CD4-positive, alpha-beta memory T cell (primary cell): ENCODE data around the gene RCN1. TPM values are rescaled to one million over a fixed set of nuclear protein-coding genes. Genes with fewer than 3 reads are reported as not detected.

ENCODE experiments used
- CTCF ChIA-PET: fragments of 350-600 bp; sonication (Branson Sonifier 250); formaldehyde crosslinking; loops from one replicate; lab custom pipeline; 2021; ENCODE audit warnings: inconsistent platforms; ENCODE audit not compliant: partially characterized antibody; lab: Charles Lee
- POLR2A ChIA-PET: fragments of 350-600 bp; sonication (Branson Sonifier 250); formaldehyde crosslinking; loops from one replicate; lab custom pipeline; 2021; ENCODE audit not compliant: partially characterized antibody; lab: Charles Lee
- DNase-seq, 5 donors: peaks; one replicate each; pipeline versions ENCODE4 v3.0.0 to v3.0.0-alpha.2; 2020 to 2022; ENCODE audit warnings: mixed read lengths in 1 of 5
- H3K27ac ChIP-seq: one replicate; pipeline ENCODE4 v1.7.0; 2013; ENCODE audit warnings: low read depth, low read length
- H3K27me3 ChIP-seq: 2 replicates; pipeline ENCODE4 v1.7.0; 2013; ENCODE audit warnings: mild to moderate bottlenecking, low read length, moderate library complexity; ENCODE audit not compliant: insufficient read depth
- H3K36me3 ChIP-seq: 2 replicates; pipeline ENCODE4 v1.7.0; 2013; ENCODE audit warnings: mild to moderate bottlenecking, low read length, moderate library complexity; ENCODE audit not compliant: insufficient read depth
- H3K4me1 ChIP-seq: 2 replicates; pipeline ENCODE4 v1.7.0; 2013; ENCODE audit warnings: mild to moderate bottlenecking, low read length, moderate library complexity; ENCODE audit not compliant: insufficient read depth
- H3K4me3 ChIP-seq, 2 donors: one replicate each; pipeline ENCODE4 v1.7.0; 2013; ENCODE audit warnings: low read length in 2 of 2, mild to moderate bottlenecking in 1 of 2
- H3K9me3 ChIP-seq, 2 donors: one replicate each; pipeline ENCODE4 v1.7.0; 2013; ENCODE audit warnings: low read length in 2 of 2, control low read depth in 1 of 2; ENCODE audit not compliant: control insufficient read depth in 1 of 2
- H3K27ac Mint-ChIP-seq, 7 donors: one replicate each; pipeline ENCODE4 v1.8.0; 2020 to 2021; ENCODE audit warnings: mixed read lengths in 7 of 7, mild to moderate bottlenecking in 6 of 7, inconsistent platforms in 3 of 7, moderate library complexity in 3 of 7
- H3K27me3 Mint-ChIP-seq, 2 donors: one replicate each; pipeline ENCODE4 v1.8.0; 2020 to 2021; ENCODE audit warnings: mixed read lengths in 2 of 2
- H3K36me3 Mint-ChIP-seq, 2 donors: one replicate each; pipeline ENCODE4 v1.8.0; 2020 to 2021; ENCODE audit warnings: mixed read lengths in 2 of 2, inconsistent platforms in 1 of 2, mild to moderate bottlenecking in 1 of 2
- H3K4me1 Mint-ChIP-seq, 4 donors: one replicate each; pipeline ENCODE4 v1.8.0; 2020 to 2021; ENCODE audit warnings: mixed read lengths in 4 of 4, mild to moderate bottlenecking in 1 of 4
- H3K4me3 Mint-ChIP-seq, 8 donors: one replicate each; pipeline ENCODE4 v1.8.0; 2020 to 2021; ENCODE audit warnings: mixed read lengths in 8 of 8, mild to moderate bottlenecking in 7 of 8, moderate library complexity in 6 of 8, inconsistent platforms in 3 of 8
- H3K9me3 Mint-ChIP-seq, 8 donors: one replicate each; pipeline ENCODE4 v1.8.0; 2020 to 2021; ENCODE audit warnings: mixed read lengths in 8 of 8, mild to moderate bottlenecking in 5 of 8, inconsistent platforms in 3 of 8, moderate library complexity in 1 of 8
- intact Hi-C: fragments of 100-400 bp; cut with micrococcal nuclease; formaldehyde crosslinking; loops from one replicate; pipeline ENCODE4 v1.15.1; 2023
- polyA plus RNA-seq, 2 donors: library from polyadenylated mRNA; unstranded; fragments of 300-500 nt; fragmentation: Illumina TruSeq; gene quantifications; one replicate each; pipeline ENCODE4 v1.2.3, GENCODE V29; 2021
- total RNA-seq, 2 experiments: library from RNA; stranded (reverse); gene quantifications; one replicate each; pipeline ENCODE4 v1.2.3, GENCODE V29; 2021

The RCN1 gene
- total and polyA plus RNA-seq, 4 experiments from 2014 or later, result 6.3 to 10.2 (median 7.2) TPM

DNA sequence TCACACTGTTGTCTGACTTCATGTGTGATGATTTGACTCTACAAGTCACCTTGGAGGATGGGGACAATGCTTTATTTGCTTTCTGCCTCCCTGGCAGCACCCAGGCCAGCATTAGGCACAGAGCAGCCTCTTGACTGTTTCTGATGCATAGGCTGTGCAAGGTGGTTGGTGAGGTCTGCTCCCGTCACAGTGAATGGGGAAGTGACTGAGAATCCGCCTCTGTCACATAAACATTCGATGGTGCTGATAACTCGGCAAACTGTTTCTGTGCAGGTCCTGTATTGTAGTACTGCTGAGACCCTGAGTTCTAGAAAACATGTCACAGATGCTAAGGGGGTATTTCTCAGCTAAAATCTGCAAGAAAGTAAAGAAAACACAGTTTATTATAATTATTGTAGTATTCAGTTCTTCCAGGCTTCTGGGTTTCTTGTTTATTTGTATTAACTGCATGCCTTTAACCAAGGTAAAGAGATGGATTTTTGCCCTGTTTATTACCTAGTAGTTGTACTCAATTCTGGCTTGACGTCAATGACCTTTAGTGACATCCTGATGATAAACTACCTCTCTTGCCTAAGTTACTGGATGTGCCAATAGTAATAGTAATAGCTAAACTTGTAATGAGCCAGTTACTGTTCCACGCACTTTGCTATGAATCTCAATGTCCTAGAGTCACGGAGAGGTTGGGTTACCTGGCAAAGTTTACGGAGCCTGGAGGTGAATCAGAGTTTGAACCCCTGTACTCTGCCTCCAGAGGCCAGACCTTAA, 24.8 kb upstream of the RCN1 start:
- no peaks in the 10 kb centered on the region for H3K36me3 ChIP-seq
- H3K9me3 ChIP-seq, result no peaks in the 10 kb centered on the region
- no peak overlapping the region for H3K4me3 ChIP-seq
- no peak for DNase-seq
- H3K4me1 ChIP-seq, result no peaks in the 10 kb centered on the region
- intact Hi-C loops, result no loop called here
- H3K27ac ChIP-seq, result no peak overlapping the region
- peaks cover 32 to 40% of the 10 kb centered on the region in 2 donors for H3K27me3 Mint-ChIP-seq
- H3K4me3 Mint-ChIP-seq, result no peak overlapping the region
- ChIA-PET CTCF (interaction anchor here (1.0 to 1.8 kb wide), 4 partner anchors 9 to 110 kb away, joined by 3 to 7 read pairs (median 4); no protein-coding TSS in a partner anchor), POLR2A (no interaction called here)
- peaks cover 0 to 2% (median 0%) of the 10 kb centered on the region in 8 donors for H3K9me3 Mint-ChIP-seq
- no peak overlapping the region for H3K27ac Mint-ChIP-seq
- no peaks in the 10 kb centered on the region for H3K36me3 Mint-ChIP-seq
- H3K4me1 Mint-ChIP-seq, result no peaks in the 10 kb centered on the region
- peaks cover 4% of the 10 kb centered on the region for H3K27me3 ChIP-seq

DNA sequence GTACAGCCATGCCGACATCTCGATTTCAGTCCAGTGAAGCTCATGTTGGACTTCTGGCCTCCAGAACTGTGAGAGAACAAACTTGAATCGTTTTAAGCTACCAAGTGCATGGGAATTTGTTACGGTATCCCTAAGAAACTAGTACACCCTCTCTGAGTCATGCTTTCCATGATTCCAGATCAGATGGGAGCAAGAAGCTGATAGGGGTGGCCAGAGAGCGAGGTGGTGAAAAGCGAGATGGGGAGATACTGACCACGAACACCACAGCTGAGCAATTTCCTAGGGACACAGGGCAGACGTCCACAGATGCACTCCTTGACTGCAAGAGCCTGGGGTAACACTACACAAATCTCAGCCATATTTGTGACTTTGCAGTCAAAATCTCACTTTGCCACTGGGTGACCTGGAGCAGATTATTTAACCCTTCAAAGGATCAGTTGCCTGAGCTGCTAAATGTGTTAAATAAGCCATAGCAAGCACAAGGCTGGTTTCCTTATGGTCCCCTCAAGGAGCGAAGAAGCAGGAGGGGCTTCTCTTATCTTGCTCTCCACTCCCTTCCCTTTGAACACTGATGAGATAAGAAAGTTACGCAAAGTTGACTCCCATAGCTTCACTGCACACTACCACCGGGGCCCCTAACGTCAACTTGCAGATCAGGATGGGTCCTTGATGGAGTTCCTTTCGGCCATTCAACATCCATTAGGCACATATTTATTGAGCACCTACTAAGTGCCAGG, 22.6 kb upstream of the RCN1 start:
- H3K36me3 Mint-ChIP-seq, result no peaks in the 10 kb centered on the region
- H3K9me3 ChIP-seq, result no peaks in the 10 kb centered on the region
- intact Hi-C loops, result no loop called here
- no peaks in the 10 kb centered on the region for H3K4me1 ChIP-seq
- no peaks in the 10 kb centered on the region for H3K36me3 ChIP-seq
- ChIA-PET CTCF (interaction anchor here (0.8 kb wide), 1 partner anchor 108 kb away, joined by 4 read pairs; no protein-coding TSS in a partner anchor), POLR2A (no interaction called here)
- no peak overlapping the region for H3K27ac Mint-ChIP-seq
- DNase-seq, result no peak
- no peaks in the 10 kb centered on the region for H3K4me1 Mint-ChIP-seq
- H3K27ac ChIP-seq, result no peak overlapping the region
- H3K27me3 ChIP-seq, result peaks cover 4% of the 10 kb centered on the region
- no peak overlapping the region for H3K4me3 Mint-ChIP-seq
- peaks cover 37 to 39% of the 10 kb centered on the region in 2 donors for H3K27me3 Mint-ChIP-seq
- H3K4me3 ChIP-seq, result no peak overlapping the region
- peaks cover 0 to 2% (median 0%) of the 10 kb centered on the region in 8 donors for H3K9me3 Mint-ChIP-seq

DNA sequence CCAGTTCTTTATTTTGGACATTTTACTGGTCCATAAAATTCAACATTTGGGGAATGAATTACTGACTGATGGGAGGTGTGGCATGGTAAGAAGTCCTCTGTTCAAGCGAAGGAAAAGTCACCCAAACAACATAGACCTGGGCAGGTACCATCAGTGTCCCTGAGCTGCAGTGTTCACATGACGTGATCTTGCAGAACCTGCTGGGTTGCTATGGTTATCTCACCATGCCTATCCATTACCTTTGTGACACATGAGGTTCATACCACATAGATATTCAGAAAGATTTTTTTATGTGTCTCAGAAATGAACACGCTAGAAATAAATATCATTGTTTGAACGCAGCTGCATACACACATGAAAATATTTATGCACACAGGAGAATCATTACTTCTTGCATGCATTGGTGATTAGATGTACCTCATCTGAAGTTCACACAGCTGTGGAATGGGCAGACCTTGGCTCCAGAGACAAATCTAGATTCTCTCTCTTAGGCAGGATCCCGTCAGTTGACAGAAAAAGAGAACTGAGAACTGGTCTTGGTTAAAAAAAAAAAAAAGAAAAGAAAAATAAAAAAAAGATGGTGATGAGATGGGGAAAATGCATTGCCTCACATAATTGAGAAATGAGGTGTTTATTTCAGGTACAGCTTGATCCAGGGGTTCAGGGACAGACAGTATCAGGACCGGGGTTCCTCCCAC, 21.4 kb upstream of the RCN1 start:
- DNase-seq, result no peak
- Mint-ChIP-seq H3K27ac (no peak overlapping the region), H3K9me3 (no peaks in the 10 kb centered on the region), H3K4me3 (no peak overlapping the region), H3K36me3 (no peaks in the 10 kb centered on the region), H3K27me3 (peaks cover 34 to 38% of the 10 kb centered on the region in 2 donors), H3K4me1 (no peaks in the 10 kb centered on the region)
- Histone ChIP-seq H3K36me3 (no peaks in the 10 kb centered on the region), H3K27ac (no peak overlapping the region), H3K4me3 (no peak overlapping the region), H3K4me1 (no peaks in the 10 kb centered on the region), H3K9me3 (no peaks in the 10 kb centered on the region), H3K27me3 (peaks cover 4% of the 10 kb centered on the region)
- POLR2A ChIA-PET, result no interaction called here
- CTCF ChIA-PET, result no interaction called here
- intact Hi-C loops, result no loop called here

DNA sequence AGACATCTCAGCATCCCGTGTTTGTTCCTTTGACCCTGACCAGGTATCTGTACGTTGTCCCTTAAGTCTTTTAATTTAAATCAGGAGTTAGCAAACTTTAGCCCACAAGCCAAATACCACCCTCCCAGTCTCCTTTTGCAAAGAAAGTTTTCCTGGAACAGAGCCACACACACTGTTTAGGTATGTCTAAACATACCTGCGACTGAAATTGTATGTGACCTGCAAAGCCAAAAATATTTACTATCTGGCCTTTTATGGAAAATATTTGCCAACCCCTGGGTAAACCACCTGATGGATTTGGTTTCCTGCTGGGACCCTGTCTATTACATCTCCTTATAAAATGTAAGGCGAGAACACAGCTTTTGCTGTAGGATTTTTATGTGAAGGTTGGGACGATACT, 20.2 kb upstream of the RCN1 start:
- intact Hi-C loops, result no loop called here
- Mint-ChIP-seq H3K4me3 (no peak overlapping the region), H3K9me3 (no peaks in the 10 kb centered on the region), H3K27ac (no peak overlapping the region), H3K36me3 (no peaks in the 10 kb centered on the region), H3K4me1 (no peaks in the 10 kb centered on the region), H3K27me3 (peaks cover 32 to 34% of the 10 kb centered on the region in 2 donors)
- H3K4me3 ChIP-seq, result no peak overlapping the region
- H3K27me3 ChIP-seq, result peaks cover 4% of the 10 kb centered on the region
- CTCF ChIA-PET, result interaction anchor here (1.8 kb wide), 1 partner anchor 19 kb away, joined by 5 read pairs; no protein-coding TSS in a partner anchor
- no peaks in the 10 kb centered on the region for H3K9me3 ChIP-seq
- H3K36me3 ChIP-seq, result no peaks in the 10 kb centered on the region
- no peak for DNase-seq
- no peaks in the 10 kb centered on the region for H3K4me1 ChIP-seq
- no peak overlapping the region for H3K27ac ChIP-seq
- POLR2A ChIA-PET, result no interaction called here

DNA sequence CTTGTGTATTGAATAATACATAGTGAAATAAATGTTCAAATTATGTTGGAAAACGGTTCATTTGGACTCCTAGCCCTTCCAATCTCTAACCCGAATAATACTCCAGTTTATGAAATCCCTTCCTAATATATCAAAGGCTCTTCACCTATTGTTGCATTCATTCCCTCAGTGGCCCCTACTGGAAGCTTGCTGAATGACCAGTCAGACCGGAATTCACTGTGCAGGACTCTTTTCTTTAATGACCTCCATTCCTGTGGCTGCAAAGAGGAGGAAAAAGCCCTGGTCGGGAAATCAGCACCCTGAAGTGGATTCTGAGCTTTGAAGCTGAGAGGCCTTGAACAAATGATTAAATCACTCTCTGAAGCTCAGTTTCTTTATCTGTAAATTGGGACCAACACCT, 19.1 kb upstream of the RCN1 start:
- H3K36me3 ChIP-seq, result no peaks in the 10 kb centered on the region
- no peak overlapping the region for H3K27ac ChIP-seq
- H3K9me3 ChIP-seq, result no peaks in the 10 kb centered on the region
- Mint-ChIP-seq H3K9me3 (no peaks in the 10 kb centered on the region), H3K27me3 (peaks cover 26 to 33% of the 10 kb centered on the region in 2 donors), H3K4me1 (no peaks in the 10 kb centered on the region), H3K4me3 (no peak overlapping the region), H3K27ac (no peak overlapping the region), H3K36me3 (no peaks in the 10 kb centered on the region)
- DNase-seq, result no peak
- intact Hi-C loops, result no loop called here
- H3K4me1 ChIP-seq, result no peaks in the 10 kb centered on the region
- H3K4me3 ChIP-seq, result no peak overlapping the region
- peaks cover 4% of the 10 kb centered on the region for H3K27me3 ChIP-seq
- POLR2A ChIA-PET, result no interaction called here
- CTCF ChIA-PET, result interaction anchor here (1.8 kb wide), 1 partner anchor 20 kb away, joined by 5 read pairs; no protein-coding TSS in a partner anchor

DNA sequence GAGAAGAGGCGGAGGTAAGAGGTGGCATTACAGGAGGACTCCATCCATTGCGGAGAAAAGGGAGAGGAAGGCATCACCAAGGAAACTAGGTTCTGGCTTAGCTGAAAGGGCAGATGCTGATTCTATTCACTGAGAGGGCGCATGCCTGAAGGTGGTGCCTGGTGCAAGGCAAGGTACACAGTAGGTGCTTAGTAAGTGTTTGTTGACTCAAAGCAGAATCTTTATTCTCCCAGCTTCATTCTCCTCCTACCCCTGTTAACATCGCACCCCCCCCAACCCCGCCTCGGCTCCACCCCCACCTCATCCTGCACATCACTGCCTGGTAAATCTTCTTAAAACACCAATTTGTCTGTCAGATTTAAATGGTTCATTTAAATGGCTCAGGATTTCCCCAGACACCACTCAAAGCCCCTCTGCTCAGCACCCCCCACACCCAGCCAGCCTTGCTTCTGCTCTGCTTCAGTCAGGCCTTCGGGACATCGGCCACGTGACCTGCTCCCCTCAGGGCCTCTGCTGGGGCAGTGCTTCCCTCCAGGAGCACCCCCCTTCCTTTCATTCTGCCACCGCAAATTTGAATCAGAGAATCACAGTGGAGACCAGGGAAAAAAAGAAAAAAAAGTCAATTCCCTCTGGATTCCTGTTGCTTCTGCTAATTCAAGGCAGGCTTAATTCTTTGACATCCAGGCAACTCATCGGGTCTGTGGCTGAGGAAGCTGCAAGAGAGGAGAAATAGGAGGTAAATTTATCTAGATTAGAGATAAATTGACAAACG, 17.8 kb upstream of the RCN1 start:
- Histone ChIP-seq H3K9me3 (no peaks in the 10 kb centered on the region), H3K4me3 (no peak overlapping the region), H3K36me3 (no peaks in the 10 kb centered on the region), H3K4me1 (no peaks in the 10 kb centered on the region), H3K27ac (no peak overlapping the region), H3K27me3 (peaks cover 4% of the 10 kb centered on the region)
- peaks cover 27% of the 10 kb centered on the region in 2 donors for H3K27me3 Mint-ChIP-seq
- DNase-seq, result no peak
- ChIA-PET CTCF (interaction anchor here (1.3 kb wide), 1 partner anchor 103 kb away, joined by 4 read pairs; no protein-coding TSS in a partner anchor), POLR2A (no interaction called here)
- intact Hi-C loops, result no loop called here
- no peaks in the 10 kb centered on the region for H3K4me1 Mint-ChIP-seq
- no peaks in the 10 kb centered on the region for H3K36me3 Mint-ChIP-seq
- H3K4me3 Mint-ChIP-seq, result no peak overlapping the region
- no peak overlapping the region for H3K27ac Mint-ChIP-seq
- no peaks in the 10 kb centered on the region for H3K9me3 Mint-ChIP-seq
